Measurements from ENCODE around the gene GALNT18. TPM values are rescaled to one million over a fixed set of nuclear protein-coding genes. Genes with fewer than 3 reads are reported as not detected.

GALNT18 gene
- total and polyA plus RNA-seq, 2 donors (not counting 3 experiments of a cell fraction or from before 2014, with no cell fraction given), result 0.17 to 0.18 TPM

DNA sequence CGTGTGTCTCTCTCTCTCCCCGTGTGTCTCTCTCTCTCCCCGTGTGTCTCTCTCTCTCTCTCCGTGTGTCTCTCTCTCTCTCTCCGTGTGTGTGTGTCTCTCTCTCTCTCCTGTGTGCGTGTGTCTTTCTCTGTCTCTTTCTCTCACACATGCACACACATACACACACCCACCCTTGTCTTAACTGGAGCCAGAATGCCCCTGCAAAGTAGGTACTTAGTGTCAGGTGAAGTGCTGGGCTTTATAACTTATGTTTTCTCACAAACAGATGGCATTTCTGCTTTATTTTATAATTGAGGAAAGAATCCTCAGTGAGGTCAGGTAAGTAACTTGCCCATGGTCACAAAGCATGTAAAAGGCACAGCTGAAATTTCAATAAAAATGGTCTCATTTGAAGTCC lies 374.7 kb downstream of the GALNT18 start:
- BruUV-seq (replicated peaks), result no TSS peak
- Histone ChIP-seq H3K4me2 (ENCODE audit: insufficient read depth, low read length) (no peak overlapping the region), H3K27ac (ENCODE audit: insufficient read depth, low read depth, low read length) (no peak overlapping the region), H3K9me3 (replicated peaks; ENCODE audit: control insufficient read depth, insufficient read depth, low read length) (no peaks in the 10 kb centered on the region), H3K27me3 (ENCODE audit: control insufficient read depth in 2 of 2, insufficient read depth in 2 of 2, low read length in 2 of 2) (no peaks in the 10 kb centered on the region), H3K9me1 (replicated peaks; ENCODE audit: control insufficient read depth, extremely low read depth, insufficient read depth, low read length) (no peaks in the 10 kb centered on the region), H3K4me3 (replicated peaks in 1 of 3; ENCODE audit: insufficient read depth in 1 of 3, low read depth in 1 of 3, low read length in 3 of 3) (no peak overlapping the region), H3K36me3 (ENCODE audit: control insufficient read depth in 2 of 2, extremely low read depth in 1 of 2, insufficient read depth in 2 of 2, low read length in 2 of 2) (no peaks in the 10 kb centered on the region), H4K20me1 (replicated peaks; ENCODE audit: control insufficient read depth, extremely low read depth, insufficient read depth, low read length) (no peaks in the 10 kb centered on the region), H3K4me1 (ENCODE audit: control insufficient read depth, extremely low read depth, insufficient read depth, low read length) (no peaks in the 10 kb centered on the region), H3K79me2 (ENCODE audit: control insufficient read depth, insufficient read depth, low read length) (no peaks in the 10 kb centered on the region), H2AFZ (ENCODE audit: low read depth, low read length) (no peak overlapping the region), H3K9ac (replicated peaks; ENCODE audit: extremely low read depth, insufficient read depth, low read length) (no peak overlapping the region)
- POLR2A ChIA-PET, result no interaction called here
- CTCF ChIA-PET, result interaction anchor here (0.9 kb wide), 1 partner anchor 15 kb away, joined by 3 read pairs; no protein-coding TSS in a partner anchor
- DNase-seq (ENCODE audit: low read depth, low spot score), result no peak
- intact Hi-C loops (cut with micrococcal nuclease) (no loop called here), dilution Hi-C loops (cut with MboI; ENCODE audit: extremely low pct_ligation_motif_present, low sequenced_read_pairs) (no loop called here)
- no peak for FAIRE-seq
- TF ChIP-seq MYC (IDR thresholded peaks at IDR 0.05; ENCODE audit: low read depth, low read length) (no peak), FOS (IDR thresholded peaks at IDR 0.05; ENCODE audit: borderline replicate concordance, insufficient read depth, low read length) (no peak), POLR2A (IDR thresholded peaks at IDR 0.05; ENCODE audit: low read depth, low read length) (no peak), GATA2 (IDR thresholded peaks at IDR 0.05; ENCODE audit: insufficient read depth, insufficient read length, low read depth, low read length) (no peak)
- TF ChIP-seq, protein P1, sequence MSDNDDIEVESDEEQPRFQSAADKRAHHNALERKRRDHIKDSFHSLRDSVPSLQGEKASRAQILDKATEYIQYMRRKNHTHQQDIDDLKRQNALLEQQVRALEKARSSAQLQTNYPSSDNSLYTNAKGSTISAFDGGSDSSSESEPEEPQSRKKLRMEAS (IDR thresholded peaks at IDR 0.05; ENCODE audit: insufficient read depth, insufficient read length), result no peak

DNA sequence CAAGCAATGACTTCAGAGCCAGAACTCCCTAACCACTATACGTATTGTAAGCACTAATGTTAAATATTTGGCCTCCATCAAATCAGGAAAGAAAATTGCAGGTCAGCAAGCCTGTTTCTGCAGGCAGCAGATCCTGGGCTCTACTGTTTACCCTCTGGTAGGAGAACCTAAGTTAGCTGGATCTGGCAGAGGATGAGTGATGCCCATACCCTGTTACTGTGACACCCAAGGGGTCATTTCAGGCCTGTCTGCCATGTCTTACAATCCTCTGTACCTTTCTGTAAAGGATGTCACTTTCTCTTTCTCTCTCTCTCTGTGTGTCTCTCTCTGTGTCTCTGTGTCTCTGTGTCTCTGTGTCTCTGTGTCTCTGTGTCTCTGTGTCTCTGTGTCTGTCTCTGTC lies 375.6 kb downstream of the GALNT18 start:
- H3K9me1 ChIP-seq (replicated peaks; ENCODE audit: control insufficient read depth, extremely low read depth, insufficient read depth, low read length), result no peaks in the 10 kb centered on the region
- no peak overlapping the region for H3K27ac ChIP-seq (ENCODE audit: insufficient read depth, low read depth, low read length)
- H3K27me3 ChIP-seq (ENCODE audit: control insufficient read depth in 2 of 2, insufficient read depth in 2 of 2, low read length in 2 of 2), result no peaks in the 10 kb centered on the region
- H3K4me1 ChIP-seq (ENCODE audit: control insufficient read depth, extremely low read depth, insufficient read depth, low read length), result no peaks in the 10 kb centered on the region
- dilution Hi-C loops (cut with MboI; ENCODE audit: extremely low pct_ligation_motif_present, low sequenced_read_pairs), result no loop called here
- H3K4me3 ChIP-seq (replicated peaks in 1 of 3; ENCODE audit: insufficient read depth in 1 of 3, low read depth in 1 of 3, low read length in 3 of 3), result no peak overlapping the region
- intact Hi-C loops (cut with micrococcal nuclease), result no loop called here
- FAIRE-seq, result no peak
- CTCF ChIA-PET, result no interaction called here
- no peak for DNase-seq (ENCODE audit: low read depth, low spot score)
- no peaks in the 10 kb centered on the region for H4K20me1 ChIP-seq (replicated peaks; ENCODE audit: control insufficient read depth, extremely low read depth, insufficient read depth, low read length)
- no peaks in the 10 kb centered on the region for H3K36me3 ChIP-seq (ENCODE audit: control insufficient read depth in 2 of 2, extremely low read depth in 1 of 2, insufficient read depth in 2 of 2, low read length in 2 of 2)
- BruUV-seq (replicated peaks), result no TSS peak
- H3K9me3 ChIP-seq (replicated peaks; ENCODE audit: control insufficient read depth, insufficient read depth, low read length), result no peaks in the 10 kb centered on the region
- H3K79me2 ChIP-seq (ENCODE audit: control insufficient read depth, insufficient read depth, low read length), result no peaks in the 10 kb centered on the region
- H3K4me2 ChIP-seq (ENCODE audit: insufficient read depth, low read length), result no peak overlapping the region
- no peak overlapping the region for H2AFZ ChIP-seq (ENCODE audit: low read depth, low read length)
- no peak overlapping the region for H3K9ac ChIP-seq (replicated peaks; ENCODE audit: extremely low read depth, insufficient read depth, low read length)
- POLR2A ChIA-PET, result no interaction called here
- no peak for TF ChIP-seq GATA2 (IDR thresholded peaks at IDR 0.05; ENCODE audit: insufficient read depth, insufficient read length, low read depth, low read length)
- no peak for TF ChIP-seq EZH2 (IDR thresholded peaks at IDR 0.05; ENCODE audit: borderline replicate concordance, low read depth, low read length, severe bottlenecking)
- TF ChIP-seq POLR2AphosphoS5 (IDR thresholded peaks at IDR 0.05; ENCODE audit: insufficient read depth, low read depth, low read length), result no peak
- TF ChIP-seq, protein P1 (IDR thresholded peaks at IDR 0.05; ENCODE audit: insufficient read depth, insufficient read length), result no peak
- no peak for TF ChIP-seq FOS (IDR thresholded peaks at IDR 0.05; ENCODE audit: borderline replicate concordance, insufficient read depth, low read length)
- TF ChIP-seq MYC (IDR thresholded peaks at IDR 0.05; ENCODE audit: low read depth, low read length), result no peak
- TF ChIP-seq, protein P2, sequence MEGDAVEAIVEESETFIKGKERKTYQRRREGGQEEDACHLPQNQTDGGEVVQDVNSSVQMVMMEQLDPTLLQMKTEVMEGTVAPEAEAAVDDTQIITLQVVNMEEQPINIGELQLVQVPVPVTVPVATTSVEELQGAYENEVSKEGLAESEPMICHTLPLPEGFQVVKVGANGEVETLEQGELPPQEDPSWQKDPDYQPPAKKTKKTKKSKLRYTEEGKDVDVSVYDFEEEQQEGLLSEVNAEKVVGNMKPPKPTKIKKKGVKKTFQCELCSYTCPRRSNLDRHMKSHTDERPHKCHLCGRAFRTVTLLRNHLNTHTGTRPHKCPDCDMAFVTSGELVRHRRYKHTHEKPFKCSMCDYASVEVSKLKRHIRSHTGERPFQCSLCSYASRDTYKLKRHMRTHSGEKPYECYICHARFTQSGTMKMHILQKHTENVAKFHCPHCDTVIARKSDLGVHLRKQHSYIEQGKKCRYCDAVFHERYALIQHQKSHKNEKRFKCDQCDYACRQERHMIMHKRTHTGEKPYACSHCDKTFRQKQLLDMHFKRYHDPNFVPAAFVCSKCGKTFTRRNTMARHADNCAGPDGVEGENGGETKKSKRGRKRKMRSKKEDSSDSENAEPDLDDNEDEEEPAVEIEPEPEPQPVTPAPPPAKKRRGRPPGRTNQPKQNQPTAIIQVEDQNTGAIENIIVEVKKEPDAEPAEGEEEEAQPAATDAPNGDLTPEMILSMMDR (IDR thresholded peaks at IDR 0.05; ENCODE audit: extremely low read depth in 1 of 2, insufficient read depth in 1 of 2, low read depth in 1 of 2, low read length in 2 of 2), result no peak
- no peak for TF ChIP-seq POLR2A (IDR thresholded peaks at IDR 0.05; ENCODE audit: low read depth, low read length)
- TF ChIP-seq JUN (IDR thresholded peaks at IDR 0.05; ENCODE audit: borderline replicate concordance, insufficient read depth, insufficient read length, low read depth), result no peak

Measured in endothelial cell of umbilical vein (primary cell).